RWPE1 (cell line): ENCODE results near the gene EYS.

Experiments
- CTCF ChIA-PET: fragments of 350-600 bp; sonication (Branson Sonifier 250); formaldehyde crosslinking; extraction: SDS; loops from one replicate; lab custom pipeline; 2021; lab: Yijun Ruan, JAX
- POLR2A ChIA-PET: fragments of 400-600 bp; formaldehyde crosslinking; extraction: SDS; loops from one replicate; lab custom pipeline; 2020; ENCODE audit warnings: antibody characterized with exemption; ENCODE audit not compliant: low non-redundant PET; lab: Yijun Ruan, JAX
- DNase-seq: peaks from one replicate; pipeline ENCODE4 v3.0.0; 2012; ENCODE audit warnings: low spot score
- H3K27ac ChIP-seq: fragments of 450-650 bp; 2 replicates; pipeline ENCODE4 v1.5.1; 2017
- CTCF ChIP-seq: fragments of 450-650 bp; conservative IDR thresholded peaks from 2 replicates; pipeline ENCODE4 v1.5.1; 2017; ENCODE audit warnings: low read depth, mild to moderate bottlenecking

EYS gene

DNA sequence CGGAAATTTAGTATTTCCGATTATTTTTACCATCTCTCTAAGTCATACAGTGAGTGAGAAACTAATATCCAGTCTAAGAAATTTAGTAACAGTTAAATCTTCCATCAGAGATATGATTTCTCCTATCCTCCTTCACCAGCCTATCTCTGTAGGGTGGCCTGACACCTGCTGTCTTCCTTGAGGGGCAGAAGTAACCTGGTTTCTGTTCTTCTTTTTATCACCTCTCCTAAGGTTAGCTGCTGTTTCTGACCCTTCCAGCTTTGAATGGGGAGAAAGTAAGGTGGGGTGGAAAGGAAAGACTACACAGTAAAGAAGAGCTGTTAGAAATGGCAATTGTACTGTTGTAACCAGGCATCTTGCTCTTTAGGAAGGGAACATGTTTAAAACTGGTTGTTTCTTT, 1623.8 kb downstream of the EYS start:
- TF ChIP-seq CTCF: no peak
- ChIA-PET POLR2A (no interaction called here), CTCF (no interaction called here)
- H3K27ac ChIP-seq: no peak overlapping the region
- no peak for DNase-seq

DNA sequence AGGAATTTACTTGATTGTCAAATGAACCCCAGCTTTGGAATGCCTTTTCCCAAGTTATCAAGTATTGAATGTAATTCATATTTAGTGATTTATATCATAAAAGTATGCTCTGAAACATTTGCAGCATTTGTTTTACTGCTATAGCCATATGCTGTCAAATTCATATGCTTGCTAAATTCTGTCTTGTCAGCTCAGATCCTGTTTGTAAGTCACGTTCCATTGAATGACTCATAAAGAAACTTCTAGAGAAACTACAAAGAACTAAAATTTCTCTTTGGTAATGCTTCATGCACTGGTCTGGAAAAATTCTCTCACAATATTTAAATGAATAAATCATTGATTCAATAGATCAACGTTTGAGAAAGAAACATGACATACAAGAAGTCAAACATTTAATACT, 1625.6 kb downstream of the EYS start:
- no peak overlapping the region for H3K27ac ChIP-seq
- no peak for DNase-seq
- TF ChIP-seq CTCF: no peak
- CTCF ChIA-PET: no interaction called here
- POLR2A ChIA-PET: no interaction called here

GRCh38 chr6:64074981-64075380, 1632.0 kb downstream of the EYS start:
- H3K27ac ChIP-seq: no peak overlapping the region
- DNase-seq: no peak
- POLR2A ChIA-PET: no interaction called here
- CTCF ChIA-PET: no interaction called here
- TF ChIP-seq CTCF: no peak

DNA sequence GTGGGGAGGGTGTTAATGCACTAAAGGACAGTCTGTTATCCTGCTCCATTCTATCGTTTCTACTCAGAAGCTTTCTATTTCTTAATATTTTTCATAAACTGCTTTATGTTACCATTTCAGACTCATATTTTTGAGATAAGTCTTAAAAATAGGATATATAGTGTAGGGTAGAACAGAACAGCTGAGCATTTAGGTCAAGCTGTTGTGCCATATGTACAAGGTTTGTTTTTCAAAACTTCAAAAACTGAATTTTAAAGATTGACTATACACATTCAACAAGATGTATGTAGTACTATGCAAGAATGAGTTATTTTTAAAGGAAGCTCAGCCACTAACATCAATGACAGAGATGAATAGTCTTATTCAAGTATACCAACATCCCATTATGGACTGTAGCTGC, 1634.3 kb downstream of the EYS start:
- H3K27ac ChIP-seq: no peak overlapping the region
- TF ChIP-seq CTCF: no peak
- POLR2A ChIA-PET: no interaction called here
- DNase-seq: no peak
- CTCF ChIA-PET: interaction anchor here (0.6 kb wide), 1 partner anchor 117 kb away, joined by 3 read pairs; no protein-coding TSS in a partner anchor

GRCh38 chr6:64064919-64065318, 1642.1 kb downstream of the EYS start:
- no peak for DNase-seq
- no peak for TF ChIP-seq CTCF
- ChIA-PET CTCF (no interaction called here), POLR2A (no interaction called here)
- H3K27ac ChIP-seq: no peak overlapping the region

DNA sequence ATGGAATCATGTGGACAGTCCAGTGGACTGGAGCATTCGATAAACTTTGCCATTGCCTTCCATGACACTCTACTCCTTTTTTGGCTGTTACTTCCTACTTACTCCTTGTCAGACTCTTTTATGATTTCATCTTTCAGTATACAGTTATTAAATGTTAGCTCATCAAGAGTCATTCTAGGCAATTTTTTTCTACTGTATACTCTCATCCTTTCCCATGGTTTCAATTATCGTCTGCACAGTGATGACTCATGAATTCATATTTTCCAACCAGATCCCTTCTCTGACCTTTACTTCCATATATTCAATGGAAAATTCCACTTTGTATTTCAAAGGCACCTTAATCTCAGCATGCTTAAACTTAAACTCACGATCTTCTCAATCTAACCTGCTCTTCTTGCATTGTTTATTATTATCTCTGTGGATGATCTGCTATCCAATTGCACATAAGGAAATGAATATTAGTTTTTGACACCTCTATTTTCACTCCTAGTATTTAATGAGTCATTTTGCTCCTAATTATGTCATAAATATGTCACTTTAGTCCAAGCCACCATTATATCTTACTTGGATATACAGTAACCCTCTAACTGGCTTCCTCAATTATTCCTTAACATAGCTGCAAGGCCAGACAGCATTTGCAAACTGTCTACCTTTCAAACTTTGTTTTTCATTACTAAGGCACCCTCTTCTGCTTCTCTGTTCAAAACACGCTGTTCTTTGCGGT, 1643.9 kb downstream of the EYS start:
- ChIA-PET CTCF (no interaction called here), POLR2A (no interaction called here)
- TF ChIP-seq CTCF: no peak
- peak; percentile 22 for DNase-seq
- no peak overlapping the region for H3K27ac ChIP-seq
